GM18951 (cell line): Measurements from ENCODE around the gene SEMA4D.
A peak's percentile ranks its signal among the peaks of the same experiment; 100 is the strongest.

Experiments
- POLR2A ChIP-seq: IDR thresholded peaks from 4 replicates; pipeline ENCODE4 v1.6.1; 2011; ENCODE audit warnings: mild to moderate bottlenecking; ENCODE audit not compliant: insufficient read length, insufficient read depth; ENCODE audit errors: extremely low read depth
- in situ Hi-C: fragments of 300-500 bp; cut with MboI; formaldehyde crosslinking; loops from one replicate; pipeline ENCODE4 v1.12.0; 2022; ENCODE audit warnings: low sequenced_read_pairs, mixed read lengths, inconsistent platforms; ENCODE audit not compliant: unreplicated experiment

The SEMA4D gene

GRCh38 chr9:89502038-89502601, 4.2 kb upstream of the SEMA4D start:
- no peak for TF ChIP-seq POLR2A
- in situ Hi-C loops = no loop called here

- no peak for TF ChIP-seq POLR2A
These were observed 3.5 kb upstream of the SEMA4D start for GRCh38 chr9:89501311-89501898.

GRCh38 chr9:89500008-89500407, 2.1 kb upstream of the SEMA4D start:
- TF ChIP-seq POLR2A = no peak
- in situ Hi-C loops = no loop called here

More at GRCh38 chr9:89501311-89501898, 3.5 kb upstream of the SEMA4D start:
- in situ Hi-C loops = no loop called here

- in situ Hi-C loops = no loop called here
- TF ChIP-seq POLR2A = peak; percentile 20
These were observed 1.1 kb upstream of the SEMA4D start for GRCh38 chr9:89498852-89499480.

- TF ChIP-seq POLR2A = peak; percentile 37
- in situ Hi-C loops = no loop called here
These were observed 503 bp downstream of the SEMA4D start for GRCh38 chr9:89497257-89497963.

GRCh38 chr9:89496645-89497256, 1.2 kb downstream of the SEMA4D start:
- TF ChIP-seq POLR2A = peak; percentile 1
- in situ Hi-C loops = no loop called here

GRCh38 chr9:89495824-89496560, 1.9 kb downstream of the SEMA4D start:
- in situ Hi-C loops = no loop called here
- no peak for TF ChIP-seq POLR2A

- no peak for TF ChIP-seq POLR2A
- in situ Hi-C loops = no loop called here
These were observed 3.7 kb downstream of the SEMA4D start for GRCh38 chr9:89494199-89494598.

- in situ Hi-C loops = no loop called here
- TF ChIP-seq POLR2A = no peak
These were observed 4.2 kb downstream of the SEMA4D start for GRCh38 chr9:89493671-89494070.

- in situ Hi-C loops = no loop called here
These were observed 4.7 kb downstream of the SEMA4D start for GRCh38 chr9:89493181-89493580.

GRCh38 chr9:89492586-89492985, 5.3 kb downstream of the SEMA4D start:
- no peak for TF ChIP-seq POLR2A
- in situ Hi-C loops = no loop called here

More at GRCh38 chr9:89493181-89493580, 4.7 kb downstream of the SEMA4D start:
- no peak for TF ChIP-seq POLR2A

- no peak for TF ChIP-seq POLR2A
These were observed 6.2 kb downstream of the SEMA4D start for GRCh38 chr9:89491694-89492093.

GRCh38 chr9:89489548-89490530, 8.1 kb downstream of the SEMA4D start:
- TF ChIP-seq POLR2A = no peak
- in situ Hi-C loops = no loop called here

More at GRCh38 chr9:89491694-89492093, 6.2 kb downstream of the SEMA4D start:
- in situ Hi-C loops = no loop called here
